Epithelial cell of proximal tubule (primary cell): ENCODE results near the gene NOL12. TPM values are rescaled to one million over a fixed set of nuclear protein-coding genes. Genes with fewer than 3 reads are reported as not detected.

ENCODE experiments used
- DNase-seq: peaks from one replicate; pipeline ENCODE4 v3.0.0-alpha.2; 2011; ENCODE audit warnings: low read depth
- H3K4me3 ChIP-seq: 2 replicates; pipeline ENCODE4 v1.5.1; 2011; ENCODE audit warnings: low read depth, mild to moderate bottlenecking, low read length
- total RNA-seq: library from RNA; depleted of rRNA; stranded (reverse); fragments of >200 nt; gene quantifications from 2 replicates; pipeline ENCODE4 v1.2.3, GENCODE V29; 2015
- TF ChIP-seq, protein P1 (sequence below): conservative IDR thresholded peaks from 2 replicates; pipeline ENCODE4 v1.5.1; 2012; ENCODE audit warnings: low read depth, mild to moderate bottlenecking, low read length

NOL12 gene
- total RNA-seq, 1 donor from 2014 or later = 18.2 TPM

DNA sequence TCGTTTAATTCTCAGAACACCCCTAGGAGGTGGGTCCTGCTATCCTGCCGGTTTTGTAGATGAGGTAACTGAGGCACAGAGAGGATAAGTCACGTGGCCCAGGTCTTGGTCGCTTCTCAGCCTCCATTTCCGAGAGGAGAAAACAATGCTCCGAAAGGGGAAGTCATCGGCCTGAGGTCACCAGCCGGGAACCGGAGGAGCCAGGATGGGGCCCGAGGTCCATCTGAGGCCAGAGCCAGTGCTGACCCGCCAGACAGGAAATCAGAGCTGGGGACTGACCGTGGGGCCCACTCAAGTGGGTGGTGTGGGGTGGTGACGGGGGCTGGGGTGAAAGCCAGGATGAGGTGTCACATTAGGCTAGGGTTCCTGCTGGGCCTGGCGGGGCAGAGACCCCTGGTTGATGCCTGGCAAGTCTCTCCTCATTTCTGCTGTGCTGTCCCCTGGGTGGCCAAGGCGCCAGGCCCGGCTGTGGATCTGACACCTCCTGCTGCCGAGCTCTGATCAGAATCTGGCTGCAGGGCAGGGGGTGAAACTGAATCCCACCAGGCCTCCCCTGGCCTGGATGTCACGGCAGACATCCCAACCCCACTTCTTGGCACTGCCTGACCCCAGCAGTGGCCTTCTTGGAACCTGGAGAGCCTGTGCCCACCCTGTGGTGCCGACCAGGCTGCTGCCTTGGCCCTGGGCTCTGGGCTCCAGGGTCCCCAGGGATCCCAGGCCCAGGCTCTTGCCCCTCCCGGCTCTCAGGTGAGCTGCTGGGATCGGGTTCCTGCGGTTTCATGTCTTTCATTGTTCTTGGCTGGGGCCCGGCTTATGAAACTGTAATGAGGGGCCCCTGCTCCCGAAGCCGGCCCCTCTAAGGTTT, 22.7 kb downstream of the NOL12 start:
- H3K4me3 ChIP-seq = no peak overlapping the region
- TF ChIP-seq, protein P1, sequence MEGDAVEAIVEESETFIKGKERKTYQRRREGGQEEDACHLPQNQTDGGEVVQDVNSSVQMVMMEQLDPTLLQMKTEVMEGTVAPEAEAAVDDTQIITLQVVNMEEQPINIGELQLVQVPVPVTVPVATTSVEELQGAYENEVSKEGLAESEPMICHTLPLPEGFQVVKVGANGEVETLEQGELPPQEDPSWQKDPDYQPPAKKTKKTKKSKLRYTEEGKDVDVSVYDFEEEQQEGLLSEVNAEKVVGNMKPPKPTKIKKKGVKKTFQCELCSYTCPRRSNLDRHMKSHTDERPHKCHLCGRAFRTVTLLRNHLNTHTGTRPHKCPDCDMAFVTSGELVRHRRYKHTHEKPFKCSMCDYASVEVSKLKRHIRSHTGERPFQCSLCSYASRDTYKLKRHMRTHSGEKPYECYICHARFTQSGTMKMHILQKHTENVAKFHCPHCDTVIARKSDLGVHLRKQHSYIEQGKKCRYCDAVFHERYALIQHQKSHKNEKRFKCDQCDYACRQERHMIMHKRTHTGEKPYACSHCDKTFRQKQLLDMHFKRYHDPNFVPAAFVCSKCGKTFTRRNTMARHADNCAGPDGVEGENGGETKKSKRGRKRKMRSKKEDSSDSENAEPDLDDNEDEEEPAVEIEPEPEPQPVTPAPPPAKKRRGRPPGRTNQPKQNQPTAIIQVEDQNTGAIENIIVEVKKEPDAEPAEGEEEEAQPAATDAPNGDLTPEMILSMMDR = no peak
- no peak for DNase-seq

DNA sequence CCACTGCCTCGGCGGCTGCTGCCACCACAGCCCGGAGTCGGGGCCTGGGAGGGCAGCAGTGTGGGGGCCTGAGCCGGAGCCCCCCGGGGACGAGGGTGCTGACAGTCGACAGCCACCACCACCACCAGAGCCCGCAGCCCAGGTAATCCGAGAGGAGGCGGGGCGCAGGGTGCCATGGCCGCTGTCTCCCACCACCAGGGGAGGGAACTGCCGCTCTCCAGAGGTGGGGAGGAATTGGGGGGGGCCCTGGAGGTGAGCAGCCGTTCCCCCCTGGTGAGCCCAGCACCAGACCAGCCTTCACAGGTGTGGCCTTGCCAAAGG, 23.3 kb downstream of the NOL12 start:
- DNase-seq = no peak
- TF ChIP-seq, protein P1 = no peak

DNA sequence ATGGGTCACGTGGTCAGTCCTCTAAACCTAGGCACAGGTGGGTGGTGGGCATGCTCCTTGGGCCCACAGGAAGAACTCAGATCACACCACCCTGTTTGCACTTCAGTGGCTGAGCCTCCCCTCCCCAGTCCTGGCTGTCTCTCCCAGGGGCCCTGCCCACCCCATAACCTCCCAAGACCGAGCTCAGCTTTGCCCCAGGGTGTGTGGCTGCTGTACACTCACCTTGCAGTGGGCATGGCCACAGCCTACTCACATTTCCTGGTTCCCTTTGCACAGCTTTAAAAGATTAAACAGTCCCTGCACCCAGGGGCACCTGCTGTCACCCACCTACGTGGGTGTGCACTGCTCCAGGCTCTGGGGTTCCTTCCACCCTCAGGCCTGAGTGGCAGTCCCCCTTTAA, 24.5 kb downstream of the NOL12 start:
- TF ChIP-seq, protein P1 = no peak
- no peak for DNase-seq
- no peak overlapping the region for H3K4me3 ChIP-seq

More for the DNA sequence above, 23.3 kb downstream of the NOL12 start:
- no peak overlapping the region for H3K4me3 ChIP-seq

DNA sequence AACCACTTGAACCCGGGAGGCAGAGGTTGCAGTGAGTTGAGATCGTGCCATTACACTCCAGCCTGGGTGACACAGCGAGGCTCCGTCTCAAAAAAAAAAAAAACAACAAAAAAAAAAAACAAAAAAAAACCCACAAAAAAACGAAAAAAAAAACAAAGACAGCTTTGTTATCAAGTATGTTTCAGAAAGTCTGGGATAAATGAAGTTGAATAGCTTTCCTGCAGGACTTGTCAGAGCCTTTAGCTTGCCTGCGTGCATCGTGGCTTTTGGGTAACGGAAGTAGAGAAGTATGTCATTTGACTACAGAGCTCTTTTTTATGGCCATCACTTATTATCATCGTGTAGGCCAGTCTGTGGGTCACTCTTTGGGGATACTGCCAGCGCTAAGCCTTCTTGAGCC, 25.3 kb downstream of the NOL12 start:
- H3K4me3 ChIP-seq = no peak overlapping the region
- TF ChIP-seq, protein P1 = no peak
- no peak for DNase-seq

DNA sequence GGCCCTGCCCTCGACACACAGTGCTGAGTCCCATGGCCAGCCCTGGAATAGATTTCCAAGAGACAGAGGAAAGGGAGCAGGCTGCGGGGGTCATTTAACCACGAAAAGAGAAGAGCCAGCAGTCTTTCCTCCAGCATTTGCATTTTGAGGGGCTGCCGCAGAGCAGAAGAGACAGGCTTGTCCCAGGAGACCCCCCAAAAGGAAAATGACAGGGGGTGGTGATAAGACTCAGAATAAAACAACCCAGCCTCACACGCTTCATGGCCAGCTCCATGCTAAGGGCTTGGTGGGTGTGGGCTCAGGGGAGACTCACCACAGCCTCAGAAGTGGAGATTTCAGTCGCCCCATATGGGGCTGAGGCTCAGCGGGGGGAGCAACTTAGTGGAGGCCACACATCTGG, 27.6 kb downstream of the NOL12 start:
- TF ChIP-seq, protein P1 = no peak
- DNase-seq = no peak

DNA sequence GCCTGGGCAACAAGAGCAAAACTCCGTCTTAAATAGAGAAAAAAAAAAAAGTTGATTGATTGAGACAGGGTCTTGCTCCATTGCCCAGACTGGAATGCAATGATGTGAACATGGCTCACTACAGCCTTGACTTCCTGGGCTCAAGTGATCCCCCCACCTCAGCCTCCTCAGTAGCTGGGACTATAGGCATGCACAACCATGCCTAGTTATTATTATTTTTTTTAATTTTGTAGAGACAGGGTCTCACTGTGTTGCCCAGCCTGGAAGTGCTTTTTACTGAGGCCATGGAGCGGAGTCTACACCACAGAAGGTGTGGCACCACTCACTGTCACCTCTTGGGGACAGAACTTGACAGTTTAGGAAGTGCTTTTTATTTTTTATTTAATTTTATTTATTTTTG, 28.5 kb downstream of the NOL12 start:
- TF ChIP-seq, protein P1 = no peak
- no peak overlapping the region for H3K4me3 ChIP-seq
- DNase-seq = no peak

More for the DNA sequence above, 27.6 kb downstream of the NOL12 start:
- H3K4me3 ChIP-seq = no peak overlapping the region

DNA sequence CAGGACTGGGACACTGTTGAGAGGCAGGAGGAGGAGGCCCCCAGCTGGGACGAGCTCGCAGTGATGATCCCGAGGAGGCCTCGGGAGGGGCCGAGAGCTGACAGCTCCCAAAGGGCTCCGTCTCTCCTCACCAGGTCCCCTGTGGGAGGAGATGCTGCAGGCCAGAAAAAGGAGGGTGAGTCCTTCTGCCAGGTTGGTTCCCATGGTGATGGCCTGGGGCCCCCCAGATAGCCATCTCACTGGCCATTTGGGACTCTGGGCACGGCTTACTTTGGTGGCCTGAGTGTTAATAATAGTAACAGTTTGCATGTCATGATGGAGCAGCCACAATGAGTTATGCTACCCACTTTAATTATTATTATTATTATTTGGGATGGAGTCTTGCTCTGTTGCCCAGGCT, 29.6 kb downstream of the NOL12 start:
- no peak overlapping the region for H3K4me3 ChIP-seq
- TF ChIP-seq, protein P1 = no peak
- DNase-seq = no peak
